T-helper 17 cell (primary cell): ENCODE measurements around the gene CEMIP. TPM values are rescaled to one million over a fixed set of nuclear protein-coding genes. Genes with fewer than 3 reads are reported as not detected.

Source experiments
- ATAC-seq: fragments of 150-1000 bp; cut with Tn5 transposase; 2 replicates; pipeline ENCODE4 v1.10.0; 2021; ENCODE audit warnings: mild to moderate bottlenecking, moderate library complexity
- DNase-seq, 3 donors: peaks; one replicate each; pipeline versions ENCODE4 v3.0.0 to v3.0.0-alpha.2; 2020 to 2021
- H3K9me3 ChIP-seq: one replicate; pipeline ENCODE4 v1.7.0; 2013; ENCODE audit warnings: low read length, mild to moderate bottlenecking; ENCODE audit not compliant: control insufficient read depth, poor library complexity, severe bottlenecking
- H3K27ac Mint-ChIP-seq: one replicate; pipeline ENCODE4 v1.8.0; 2022; ENCODE audit warnings: mild to moderate bottlenecking, moderate library complexity, mixed read lengths
- H3K27me3 Mint-ChIP-seq: one replicate; pipeline ENCODE4 v1.8.0; 2022; ENCODE audit warnings: mixed read lengths
- H3K36me3 Mint-ChIP-seq: one replicate; pipeline ENCODE4 v1.8.0; 2022; ENCODE audit warnings: low read depth, mixed read lengths
- H3K4me1 Mint-ChIP-seq: one replicate; pipeline ENCODE4 v1.8.0; 2022; ENCODE audit warnings: mild to moderate bottlenecking, mixed read lengths
- H3K4me3 Mint-ChIP-seq: one replicate; pipeline ENCODE4 v1.8.0; 2022; ENCODE audit warnings: mild to moderate bottlenecking, moderate library complexity, mixed read lengths
- total RNA-seq, 4 donors: library from RNA in 2 of 4; stranded (reverse) in 2 of 4; gene quantifications; one replicate each; pipeline ENCODE4 v1.2.3 and lab custom pipeline; 2022 to 2026

Gene CEMIP
- total RNA-seq, 2 donors from 2014 or later: 0.15 to 0.42 TPM

DNA sequence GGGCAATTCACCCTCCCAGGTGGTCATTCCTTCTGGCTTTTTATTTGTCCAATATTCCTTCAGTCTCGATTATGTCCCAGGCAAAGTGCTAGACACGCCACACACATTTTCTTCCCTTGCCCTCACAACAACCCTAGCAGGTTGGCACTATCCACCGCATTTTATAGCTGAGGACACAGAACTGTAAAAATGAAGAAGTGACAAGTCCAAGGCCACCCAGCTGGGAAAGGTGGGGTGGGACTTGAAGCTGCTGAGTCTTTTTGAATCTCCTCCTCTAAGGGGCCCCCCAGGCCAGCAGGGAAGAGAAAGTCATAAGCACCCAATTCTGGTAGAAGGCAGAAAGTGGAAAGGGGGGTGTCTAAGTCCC lies 60.6 kb downstream of the CEMIP start:
- no peaks in the 10 kb centered on the region for H3K36me3 Mint-ChIP-seq
- DNase-seq: no peak
- peaks cover 2% of the 10 kb centered on the region for H3K4me1 Mint-ChIP-seq
- H3K27me3 Mint-ChIP-seq: peaks cover 52% of the 10 kb centered on the region
- no peak for ATAC-seq
- no peaks in the 10 kb centered on the region for H3K9me3 ChIP-seq
- no peak overlapping the region for H3K4me3 Mint-ChIP-seq
- H3K27ac Mint-ChIP-seq: no peak overlapping the region

DNA sequence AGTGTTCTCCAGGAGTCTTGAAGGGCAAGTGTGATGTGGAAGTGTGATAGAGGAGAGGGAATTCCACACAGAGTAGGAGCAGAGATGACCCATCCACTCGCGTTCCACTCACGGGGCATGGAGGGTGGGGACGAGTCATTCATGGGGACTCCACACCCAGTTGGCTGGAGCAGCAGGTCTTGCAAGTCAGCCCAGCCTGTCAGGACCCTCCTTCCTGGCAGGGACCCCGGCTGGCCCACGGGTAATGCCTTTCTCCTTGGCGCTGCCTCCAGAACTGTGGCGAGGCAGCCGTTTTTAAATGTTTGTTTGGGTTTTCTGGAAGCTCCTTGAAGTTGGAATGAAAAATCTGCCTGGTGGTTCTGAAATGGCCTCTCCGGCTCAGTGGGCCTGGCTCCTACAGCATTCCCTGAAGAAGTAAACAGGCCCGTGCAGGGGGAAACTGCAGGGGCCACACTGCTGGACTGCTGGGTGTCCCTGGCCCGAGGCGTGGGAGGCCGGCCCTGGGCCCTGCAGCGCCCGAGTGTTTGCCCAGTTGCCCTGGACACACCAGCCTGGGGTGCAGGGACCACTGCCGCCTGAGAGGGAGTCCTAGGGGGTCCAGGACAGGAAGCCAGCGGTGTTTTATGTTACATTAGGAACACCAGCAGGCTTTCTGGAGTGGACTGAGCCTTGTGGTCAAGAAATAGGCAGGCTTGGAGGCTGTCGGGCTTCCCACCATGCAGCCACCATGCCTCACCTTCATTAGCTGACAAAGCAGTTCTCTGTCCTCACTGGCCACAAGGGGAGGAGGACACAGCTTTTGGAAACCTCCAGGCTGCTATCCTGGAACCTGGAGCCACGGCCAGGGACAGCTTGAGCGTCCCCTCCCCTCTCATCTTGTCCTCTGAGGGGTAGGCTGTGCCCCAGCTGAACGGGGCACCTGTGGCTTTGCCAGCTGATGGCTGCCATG lies 61.3 kb downstream of the CEMIP start:
- ATAC-seq: no peak
- Mint-ChIP-seq H3K4me3 (no peak overlapping the region), H3K27ac (no peak overlapping the region), H3K4me1 (peaks cover 2% of the 10 kb centered on the region), H3K36me3 (no peaks in the 10 kb centered on the region), H3K27me3 (peaks cover 57% of the 10 kb centered on the region)
- DNase-seq: no peak
- no peaks in the 10 kb centered on the region for H3K9me3 ChIP-seq

DNA sequence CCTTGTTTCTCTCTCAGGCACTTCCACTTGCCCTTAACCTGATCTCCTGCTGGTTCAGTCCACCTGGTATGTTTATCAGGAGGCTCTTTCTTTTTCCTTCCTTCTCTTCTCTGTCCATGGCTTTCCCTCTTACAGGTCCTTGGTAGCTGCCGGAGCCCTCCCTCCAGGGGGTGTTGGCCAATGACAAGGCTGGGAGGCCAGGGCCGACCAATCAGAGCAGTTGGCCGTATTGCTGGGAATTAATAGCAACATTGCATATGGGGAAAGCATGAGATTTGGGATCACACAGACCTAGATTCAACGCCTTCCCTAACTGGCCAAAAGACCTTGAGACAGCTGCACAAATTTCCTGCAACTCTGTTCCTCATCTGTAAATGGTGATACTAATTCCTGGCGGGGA lies 62.4 kb downstream of the CEMIP start:
- ATAC-seq: no peak
- H3K4me1 Mint-ChIP-seq: peaks cover 2% of the 10 kb centered on the region
- H3K9me3 ChIP-seq: no peaks in the 10 kb centered on the region
- H3K4me3 Mint-ChIP-seq: no peak overlapping the region
- H3K36me3 Mint-ChIP-seq: no peaks in the 10 kb centered on the region
- H3K27me3 Mint-ChIP-seq: peaks cover 63% of the 10 kb centered on the region
- H3K27ac Mint-ChIP-seq: no peak overlapping the region
- DNase-seq: no peak

DNA sequence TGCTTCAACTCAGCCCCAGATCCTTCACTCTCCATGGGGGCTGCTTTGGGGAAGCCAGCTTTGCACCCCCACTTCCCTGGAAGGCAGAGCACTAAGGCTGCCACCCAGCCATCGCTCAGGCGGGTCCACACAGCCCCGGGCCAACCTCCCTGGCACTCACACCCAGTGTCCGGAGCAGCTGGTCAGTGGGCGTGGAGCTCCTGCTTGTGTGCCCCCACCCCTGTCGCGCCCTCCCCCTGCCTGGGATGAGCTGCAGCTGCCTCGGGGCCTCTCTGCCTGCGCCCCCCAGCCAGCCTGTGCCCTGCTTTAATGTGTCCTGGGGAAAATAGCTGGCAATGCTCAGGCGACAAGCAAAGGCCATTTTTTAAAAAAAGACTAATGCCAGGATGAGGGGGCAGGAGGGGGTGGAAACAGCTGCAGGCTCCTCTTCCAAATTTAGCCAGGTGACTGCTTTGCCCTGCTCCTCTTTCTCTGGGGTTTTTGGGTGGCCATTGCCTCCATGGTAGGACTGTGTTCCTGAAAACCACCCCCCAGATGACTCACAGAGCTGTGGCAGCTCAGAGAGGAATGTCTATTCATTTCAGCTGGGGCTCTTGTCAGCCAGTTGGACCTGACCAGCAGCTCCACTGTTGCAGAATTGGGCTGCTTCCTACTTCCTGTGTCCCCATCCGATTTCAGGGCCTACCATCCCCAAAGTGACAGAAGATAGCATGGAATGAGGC lies 65.0 kb downstream of the CEMIP start:
- Mint-ChIP-seq H3K27me3 (peaks cover 57% of the 10 kb centered on the region), H3K4me3 (no peak overlapping the region), H3K36me3 (no peaks in the 10 kb centered on the region), H3K4me1 (no peaks in the 10 kb centered on the region), H3K27ac (no peak overlapping the region)
- ATAC-seq (no peak), DNase-seq (no peak)
- H3K9me3 ChIP-seq: no peaks in the 10 kb centered on the region

DNA sequence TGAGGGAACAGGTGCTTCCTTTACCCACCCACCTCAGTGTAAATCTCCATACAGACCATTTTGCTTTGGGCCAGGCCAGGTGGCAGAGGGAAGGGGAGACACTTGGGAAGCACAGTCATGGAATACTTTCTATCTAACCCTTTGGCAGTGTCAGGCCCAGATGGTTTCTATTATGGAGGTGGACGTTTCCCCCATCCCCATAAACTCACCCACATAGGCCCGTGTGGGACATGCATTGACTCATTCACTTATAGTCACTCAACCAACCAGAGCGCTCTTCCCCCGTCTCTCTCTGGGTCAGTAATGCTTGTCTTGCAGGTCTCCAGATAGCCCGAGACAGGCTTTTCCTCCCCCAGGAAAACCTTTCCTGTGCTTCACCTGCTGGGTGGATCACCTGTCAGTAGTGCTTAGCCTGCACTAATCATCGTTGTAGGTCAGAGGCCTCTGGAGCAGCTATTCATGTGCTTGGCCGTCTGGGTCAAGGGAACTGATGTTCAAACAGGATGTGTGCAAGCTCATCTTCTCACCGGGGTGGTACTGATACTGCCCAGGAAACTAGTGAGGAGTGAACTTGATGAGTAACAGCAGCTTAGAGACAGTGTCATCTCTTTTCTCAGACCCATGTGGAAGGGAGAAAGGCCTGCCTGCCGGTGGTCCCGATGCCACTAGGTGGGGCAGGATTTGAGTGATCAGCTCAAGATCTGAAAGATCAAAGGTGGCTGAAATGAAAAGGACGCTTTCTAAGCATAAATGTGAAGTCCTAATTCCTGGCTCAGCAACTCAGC lies 67.1 kb downstream of the CEMIP start:
- no peak overlapping the region for H3K27ac Mint-ChIP-seq
- ATAC-seq (no peak), DNase-seq (no peak)
- H3K36me3 Mint-ChIP-seq: peaks cover 3% of the 10 kb centered on the region
- H3K4me1 Mint-ChIP-seq: no peaks in the 10 kb centered on the region
- no peaks in the 10 kb centered on the region for H3K9me3 ChIP-seq
- no peak overlapping the region for H3K4me3 Mint-ChIP-seq
- peaks cover 71% of the 10 kb centered on the region for H3K27me3 Mint-ChIP-seq

DNA sequence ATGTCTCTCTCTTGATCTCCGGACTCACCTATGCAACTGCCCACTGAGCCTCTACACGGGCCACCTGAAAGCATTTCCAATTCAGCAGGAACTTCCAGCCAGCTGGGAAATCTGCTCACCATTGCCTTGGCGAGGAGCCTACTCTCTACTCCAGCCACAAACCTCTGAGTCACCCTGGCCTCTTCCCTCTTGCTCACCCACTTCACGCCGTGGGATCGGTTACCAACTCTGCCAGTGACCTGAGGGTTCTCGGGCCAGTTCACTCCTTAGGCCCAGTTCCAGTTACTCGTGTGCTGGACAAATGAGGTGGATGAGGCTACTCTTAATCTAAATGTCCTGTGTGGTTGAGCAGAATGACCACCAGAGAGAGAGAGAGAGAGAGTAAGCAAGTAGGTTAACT lies 70.1 kb downstream of the CEMIP start:
- H3K4me1 Mint-ChIP-seq: no peaks in the 10 kb centered on the region
- no peak for ATAC-seq

DNA sequence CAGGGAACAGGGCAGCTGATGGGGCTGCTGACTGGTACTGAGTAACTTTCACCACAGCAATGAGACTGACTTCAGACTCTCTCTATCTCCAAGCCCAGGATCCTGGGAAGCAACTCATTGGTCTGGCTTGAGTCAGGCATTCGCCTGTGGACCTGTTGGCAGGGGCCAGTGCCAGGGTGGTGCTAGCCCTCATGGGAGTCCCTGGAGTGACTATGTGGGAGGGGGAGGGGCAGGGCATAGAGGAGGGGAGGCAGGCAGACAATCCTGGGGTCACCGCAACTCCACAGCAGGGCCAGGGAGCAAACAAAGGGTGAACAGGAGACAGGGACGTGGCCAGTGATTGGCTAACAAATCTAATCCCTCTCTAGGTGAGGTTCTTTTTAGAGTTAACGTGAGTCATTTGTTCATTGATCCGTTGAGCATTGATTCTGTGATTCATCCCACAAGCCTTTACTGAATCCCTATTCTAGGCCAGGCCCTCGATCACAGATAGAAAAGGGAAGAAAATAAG lies 71.8 kb downstream of the CEMIP start:
- DNase-seq (no peak), ATAC-seq (no peak)
- Mint-ChIP-seq H3K4me1 (peaks cover 3% of the 10 kb centered on the region), H3K36me3 (peaks cover 3% of the 10 kb centered on the region), H3K4me3 (no peak overlapping the region), H3K27me3 (peaks cover 62% of the 10 kb centered on the region), H3K27ac (no peak overlapping the region)
- no peaks in the 10 kb centered on the region for H3K9me3 ChIP-seq

More for the DNA sequence above, 70.1 kb downstream of the CEMIP start:
- Mint-ChIP-seq H3K27me3 (peaks cover 72% of the 10 kb centered on the region), H3K27ac (no peak overlapping the region), H3K36me3 (peaks cover 3% of the 10 kb centered on the region), H3K4me3 (no peak overlapping the region)
- no peak for DNase-seq
- no peaks in the 10 kb centered on the region for H3K9me3 ChIP-seq

DNA sequence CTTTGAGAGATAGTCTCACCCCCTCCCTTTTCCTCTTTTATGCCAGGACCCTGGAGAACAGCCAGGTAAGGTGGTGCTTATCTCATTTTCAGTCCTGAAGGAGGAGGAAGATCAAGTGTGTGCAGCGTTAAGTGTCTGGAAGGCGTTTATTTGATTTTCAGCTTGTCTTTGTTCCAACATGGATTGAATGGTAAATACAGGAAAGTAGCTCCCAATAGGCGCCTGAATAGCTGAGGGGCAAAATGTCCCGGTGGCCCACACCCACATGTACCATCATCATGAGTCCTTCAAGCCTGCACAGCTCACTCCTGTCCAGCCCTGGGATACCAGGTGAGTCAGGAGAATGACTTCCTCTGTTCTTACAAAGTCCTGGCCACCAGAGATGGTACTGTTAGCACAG lies 73.5 kb downstream of the CEMIP start:
- Mint-ChIP-seq H3K27me3 (peaks cover 45% of the 10 kb centered on the region), H3K27ac (no peak overlapping the region), H3K36me3 (peaks cover 3% of the 10 kb centered on the region), H3K4me1 (peaks cover 15% of the 10 kb centered on the region), H3K4me3 (no peak overlapping the region)
- DNase-seq: no peak
- ATAC-seq: no peak
- no peaks in the 10 kb centered on the region for H3K9me3 ChIP-seq

DNA sequence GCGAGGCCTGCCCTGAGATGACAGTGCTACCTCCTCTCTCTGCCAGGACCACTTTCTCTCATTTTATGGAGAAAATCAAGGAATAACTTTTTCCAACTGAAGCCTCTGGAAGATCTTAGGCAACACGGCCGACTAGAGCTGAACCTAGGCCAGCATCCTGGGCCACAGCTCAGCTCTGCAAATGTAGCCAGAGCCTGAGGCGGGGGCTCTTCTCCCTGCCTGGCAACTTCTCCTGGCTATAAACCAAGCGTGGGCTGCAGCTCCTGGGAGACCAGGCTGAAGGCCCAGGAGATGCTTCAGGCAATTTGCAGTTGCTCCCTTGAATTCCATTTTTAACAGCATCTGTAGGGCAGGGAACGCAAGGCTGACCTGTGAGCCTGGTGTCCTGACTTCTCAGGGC lies 74.9 kb downstream of the CEMIP start:
- Mint-ChIP-seq H3K27me3 (peaks cover 38% of the 10 kb centered on the region), H3K36me3 (peaks cover 3% of the 10 kb centered on the region), H3K4me1 (peaks cover 18% of the 10 kb centered on the region), H3K27ac (no peak overlapping the region), H3K4me3 (no peak overlapping the region)
- DNase-seq (no peak), ATAC-seq (no peak)
- H3K9me3 ChIP-seq: no peaks in the 10 kb centered on the region

DNA sequence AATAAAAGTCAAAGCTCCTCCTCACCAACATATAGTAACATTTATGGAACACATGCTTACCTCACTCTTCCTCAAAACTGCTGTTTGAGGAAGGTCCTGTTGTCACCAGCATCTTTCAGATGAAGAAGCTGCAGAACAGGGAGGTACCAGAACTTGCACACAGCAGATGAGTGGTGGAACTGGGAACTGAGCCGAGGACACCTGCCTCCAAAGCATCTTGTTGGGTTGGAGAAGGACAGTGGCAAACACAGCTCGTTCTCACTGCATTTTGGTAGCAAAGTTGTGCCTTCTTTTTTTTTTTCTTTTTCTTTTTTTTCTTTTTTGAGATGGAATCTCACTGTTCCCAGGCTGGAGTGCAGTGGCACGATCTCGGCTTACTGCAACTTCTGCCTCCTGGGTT lies 76.0 kb downstream of the CEMIP start:
- ATAC-seq: no peak
- no peak overlapping the region for H3K4me3 Mint-ChIP-seq
- no peak for DNase-seq
- peaks cover 18% of the 10 kb centered on the region for H3K4me1 Mint-ChIP-seq
- H3K27me3 Mint-ChIP-seq: peaks cover 28% of the 10 kb centered on the region
- H3K9me3 ChIP-seq: no peaks in the 10 kb centered on the region
- no peak overlapping the region for H3K27ac Mint-ChIP-seq
- H3K36me3 Mint-ChIP-seq: no peaks in the 10 kb centered on the region

DNA sequence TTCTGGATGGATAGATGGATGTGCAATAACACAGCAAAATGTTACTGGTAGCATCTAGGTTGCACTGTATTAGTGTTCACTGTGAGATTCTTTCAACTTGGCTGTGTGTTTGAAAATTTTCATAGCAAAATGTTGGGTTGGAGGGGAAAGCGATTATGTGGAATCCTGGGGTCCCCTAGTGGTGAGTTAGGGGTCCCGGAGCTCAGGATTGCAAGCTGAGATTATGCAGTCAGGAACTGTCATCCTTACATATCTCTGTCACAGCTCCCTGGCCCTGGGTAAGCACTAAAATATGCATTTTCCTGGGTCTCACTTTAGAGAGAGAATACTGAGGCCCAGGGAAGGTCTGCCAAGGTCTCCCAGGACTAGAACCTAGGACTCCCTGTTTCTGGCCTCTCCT lies 77.2 kb downstream of the CEMIP start:
- ATAC-seq: no peak
- H3K27ac Mint-ChIP-seq: no peak overlapping the region
- H3K27me3 Mint-ChIP-seq: peaks cover 29% of the 10 kb centered on the region
- H3K4me3 Mint-ChIP-seq: no peak overlapping the region
- no peaks in the 10 kb centered on the region for H3K9me3 ChIP-seq
- H3K4me1 Mint-ChIP-seq: peaks cover 22% of the 10 kb centered on the region
- no peaks in the 10 kb centered on the region for H3K36me3 Mint-ChIP-seq
- DNase-seq: no peak

DNA sequence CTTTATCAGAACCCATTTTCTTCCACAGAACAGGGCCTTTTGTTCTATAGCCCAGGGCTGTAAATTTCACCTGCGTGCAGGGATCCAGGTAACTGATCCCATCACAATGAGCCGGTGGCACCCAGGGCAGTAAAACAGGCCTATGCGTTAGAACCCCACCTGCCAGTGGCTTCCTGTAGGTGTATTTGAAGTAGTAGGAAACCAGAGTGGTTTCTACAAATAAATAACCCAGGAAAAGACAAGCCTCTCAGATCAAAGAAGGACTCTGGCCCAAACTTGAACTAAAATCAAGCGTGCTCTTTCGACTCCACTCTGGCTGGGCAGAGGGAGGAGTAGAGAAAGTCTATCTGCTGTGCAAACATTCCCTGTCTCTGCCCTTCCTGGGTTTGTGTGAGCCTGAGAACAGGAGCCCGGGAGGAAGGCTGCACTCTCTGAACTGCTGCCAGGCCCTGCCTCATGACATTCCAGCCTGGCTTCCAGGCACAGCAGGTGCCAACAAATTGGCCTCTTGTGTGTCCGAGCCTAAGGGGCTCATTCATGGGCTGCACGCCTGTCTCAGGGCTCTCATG lies 77.7 kb downstream of the CEMIP start:
- Mint-ChIP-seq H3K27me3 (peaks cover 26% of the 10 kb centered on the region), H3K36me3 (no peaks in the 10 kb centered on the region), H3K4me1 (peaks cover 22% of the 10 kb centered on the region), H3K4me3 (no peak overlapping the region), H3K27ac (no peak overlapping the region)
- DNase-seq: no peak
- no peak for ATAC-seq
- no peaks in the 10 kb centered on the region for H3K9me3 ChIP-seq

DNA sequence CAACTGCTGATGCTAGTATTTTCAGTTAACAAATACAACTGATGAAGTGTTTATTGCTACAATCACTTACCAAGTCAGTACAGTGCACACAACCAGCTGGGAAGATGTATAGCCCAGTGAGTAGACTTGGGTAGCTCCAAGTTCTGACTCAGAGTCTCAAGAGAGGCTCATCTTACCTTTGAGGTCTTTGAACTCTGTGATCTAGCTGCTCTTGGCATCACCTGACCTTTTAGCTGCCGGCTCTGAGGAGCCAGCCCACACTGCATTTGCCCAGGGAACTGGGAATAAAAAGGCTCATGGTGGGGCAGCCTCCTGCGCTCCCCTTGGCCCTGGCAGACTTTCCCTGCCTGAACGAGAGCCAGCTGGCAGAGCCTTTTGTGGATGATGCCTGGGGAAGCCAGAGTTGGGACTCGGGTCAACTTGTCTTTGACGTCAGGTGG lies 82.6 kb downstream of the CEMIP start:
- Mint-ChIP-seq H3K36me3 (no peaks in the 10 kb centered on the region), H3K27me3 (peaks cover 23% of the 10 kb centered on the region), H3K4me3 (no peak overlapping the region), H3K4me1 (peaks cover 14% of the 10 kb centered on the region), H3K27ac (no peak overlapping the region)
- ATAC-seq: no peak
- no peak for DNase-seq
- H3K9me3 ChIP-seq: no peaks in the 10 kb centered on the region
